NB4 (cell line): Measurements from ENCODE around the gene SLC35F2.
A peak's percentile ranks its signal among the peaks of the same experiment; 100 is the strongest.
"Not testable (repeated sequence)": the region's sequence is repeated elsewhere in the genome, so short reads cannot be mapped to it uniquely, and the experiment has no call there.

Experiments used
- DNase-seq: peaks from one replicate; pipeline ENCODE4 v3.0.0; 2010; ENCODE audit warnings: low read depth
- H3K4me3 ChIP-seq: one replicate; pipeline ENCODE4 v1.5.1; 2011; ENCODE audit warnings: mild to moderate bottlenecking, low read depth, low read length, moderate library complexity
- MYC ChIP-seq: IDR thresholded peaks from 2 replicates; pipeline ENCODE4 v1.6.1; 2011; ENCODE audit warnings: low read depth, low read length
- POLR2A ChIP-seq: IDR thresholded peaks from 2 replicates; pipeline ENCODE4 v1.6.1; 2011; ENCODE audit warnings: mild to moderate bottlenecking; ENCODE audit not compliant: insufficient read length; ENCODE audit errors: extremely low read depth
- TF ChIP-seq, protein P1 (sequence below): IDR thresholded peaks from one replicate; pipeline ENCODE4 v1.5.1; 2012; ENCODE audit warnings: low read depth, low read length
- TF ChIP-seq, protein P2 (sequence below): IDR thresholded peaks from 2 replicates; pipeline ENCODE4 v1.6.1; 2011; ENCODE audit warnings: low read depth, low read length

SLC35F2 gene

DNA sequence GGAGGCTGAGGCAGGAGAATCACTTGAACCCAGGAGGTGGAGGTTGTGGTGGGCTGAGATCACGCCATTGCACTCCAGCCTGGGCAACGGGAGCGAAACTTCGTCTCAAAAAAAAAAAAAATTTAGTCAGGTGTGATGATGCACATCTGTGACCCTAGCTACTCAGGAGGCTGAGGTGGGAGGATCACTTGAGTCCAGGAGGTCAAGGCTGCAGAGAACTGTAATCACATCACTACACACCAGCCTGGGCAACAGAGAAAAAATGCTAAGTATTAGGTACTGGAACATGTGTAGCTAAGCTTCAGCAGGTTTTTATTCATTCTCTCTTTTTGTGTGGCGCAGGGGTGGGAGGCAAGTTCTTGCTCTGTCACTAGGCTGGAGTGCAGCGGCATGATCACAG, 82.5 kb downstream of the SLC35F2 start:
- H3K4me3 ChIP-seq: no peak overlapping the region
- TF ChIP-seq, protein P1, sequence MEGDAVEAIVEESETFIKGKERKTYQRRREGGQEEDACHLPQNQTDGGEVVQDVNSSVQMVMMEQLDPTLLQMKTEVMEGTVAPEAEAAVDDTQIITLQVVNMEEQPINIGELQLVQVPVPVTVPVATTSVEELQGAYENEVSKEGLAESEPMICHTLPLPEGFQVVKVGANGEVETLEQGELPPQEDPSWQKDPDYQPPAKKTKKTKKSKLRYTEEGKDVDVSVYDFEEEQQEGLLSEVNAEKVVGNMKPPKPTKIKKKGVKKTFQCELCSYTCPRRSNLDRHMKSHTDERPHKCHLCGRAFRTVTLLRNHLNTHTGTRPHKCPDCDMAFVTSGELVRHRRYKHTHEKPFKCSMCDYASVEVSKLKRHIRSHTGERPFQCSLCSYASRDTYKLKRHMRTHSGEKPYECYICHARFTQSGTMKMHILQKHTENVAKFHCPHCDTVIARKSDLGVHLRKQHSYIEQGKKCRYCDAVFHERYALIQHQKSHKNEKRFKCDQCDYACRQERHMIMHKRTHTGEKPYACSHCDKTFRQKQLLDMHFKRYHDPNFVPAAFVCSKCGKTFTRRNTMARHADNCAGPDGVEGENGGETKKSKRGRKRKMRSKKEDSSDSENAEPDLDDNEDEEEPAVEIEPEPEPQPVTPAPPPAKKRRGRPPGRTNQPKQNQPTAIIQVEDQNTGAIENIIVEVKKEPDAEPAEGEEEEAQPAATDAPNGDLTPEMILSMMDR: no peak
- TF ChIP-seq, protein P2, sequence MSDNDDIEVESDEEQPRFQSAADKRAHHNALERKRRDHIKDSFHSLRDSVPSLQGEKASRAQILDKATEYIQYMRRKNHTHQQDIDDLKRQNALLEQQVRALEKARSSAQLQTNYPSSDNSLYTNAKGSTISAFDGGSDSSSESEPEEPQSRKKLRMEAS: no peak
- no peak for TF ChIP-seq MYC
- no peak for TF ChIP-seq POLR2A
- DNase-seq: no peak

DNA sequence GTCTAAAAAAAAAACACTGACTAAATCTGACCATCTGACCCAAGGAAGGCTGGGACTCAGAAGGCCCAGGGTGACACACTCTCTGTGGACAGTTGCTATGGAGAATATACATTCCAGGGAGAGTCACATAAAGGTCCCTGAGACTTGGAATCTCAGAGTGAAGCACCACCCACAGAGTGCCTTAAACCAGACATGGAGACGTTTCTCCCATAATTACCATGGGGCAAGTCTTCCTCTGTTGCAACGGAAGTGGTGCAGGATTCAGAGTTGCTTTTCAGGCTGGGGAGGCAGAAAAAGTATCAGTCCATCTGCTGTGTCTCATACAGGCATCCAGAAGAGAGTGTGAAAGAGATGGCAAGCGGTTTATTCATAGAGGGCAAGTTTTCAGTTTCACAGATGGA, 88.0 kb downstream of the SLC35F2 start:
- H3K4me3 ChIP-seq: no peak overlapping the region
- TF ChIP-seq, protein P1: no peak
- TF ChIP-seq, protein P2: no peak
- TF ChIP-seq MYC (no peak), POLR2A (no peak)
- DNase-seq: no peak

DNA sequence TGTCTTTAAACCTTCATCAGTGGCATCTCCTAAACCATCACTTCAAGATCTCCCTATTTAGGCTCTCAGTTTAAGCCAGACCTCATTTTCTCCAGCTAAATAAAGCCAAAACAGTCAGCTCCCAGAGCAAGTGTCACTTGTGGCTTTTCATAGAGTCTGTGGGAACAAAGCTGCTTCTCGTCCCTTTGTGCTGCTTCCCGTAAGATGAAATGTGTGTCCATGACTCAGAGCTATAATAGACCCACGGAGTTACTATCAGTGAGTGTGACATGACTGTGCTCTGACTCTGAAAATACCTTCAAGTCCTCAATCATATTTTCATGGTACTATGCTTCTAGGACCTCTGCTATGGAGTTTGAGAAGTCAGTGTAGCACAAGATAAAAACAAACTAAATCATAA, 89.4 kb downstream of the SLC35F2 start:
- no peak overlapping the region for H3K4me3 ChIP-seq
- no peak for TF ChIP-seq MYC
- TF ChIP-seq, protein P2: no peak
- no peak for TF ChIP-seq POLR2A
- TF ChIP-seq, protein P1: no peak
- DNase-seq: no peak

DNA sequence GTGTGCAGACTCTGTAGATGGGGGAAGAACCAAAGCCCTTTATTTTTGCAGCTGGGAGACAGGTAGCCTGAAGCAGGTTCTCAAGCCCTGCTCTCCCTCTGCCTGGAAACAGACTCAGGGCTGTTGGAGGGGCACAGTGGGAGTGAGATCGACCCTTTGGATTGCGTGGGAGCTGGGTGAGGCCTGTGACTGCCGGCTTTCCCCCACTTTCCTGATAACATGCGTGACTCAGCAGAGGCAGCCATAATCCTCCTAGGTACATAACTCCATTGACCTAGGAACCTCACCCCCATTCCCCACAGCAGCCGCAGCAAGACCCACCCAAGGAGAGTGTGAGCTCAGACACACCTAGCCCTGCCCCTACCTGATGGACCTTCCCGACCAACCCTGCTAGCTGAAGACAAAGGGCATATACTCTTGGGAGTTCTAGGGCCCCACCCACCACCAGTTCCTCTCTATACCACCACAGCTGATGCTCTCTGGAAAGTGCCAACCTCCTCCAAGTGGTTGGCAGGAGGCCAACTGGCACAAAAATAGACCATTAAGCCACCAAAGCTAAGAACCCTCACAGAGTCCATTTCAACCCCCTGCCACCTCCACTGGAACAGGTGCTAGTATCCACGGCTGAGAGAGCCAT, 99.8 kb downstream of the SLC35F2 start:
- DNase-seq, H3K4me3 ChIP-seq: not testable (repeated sequence)

DNA sequence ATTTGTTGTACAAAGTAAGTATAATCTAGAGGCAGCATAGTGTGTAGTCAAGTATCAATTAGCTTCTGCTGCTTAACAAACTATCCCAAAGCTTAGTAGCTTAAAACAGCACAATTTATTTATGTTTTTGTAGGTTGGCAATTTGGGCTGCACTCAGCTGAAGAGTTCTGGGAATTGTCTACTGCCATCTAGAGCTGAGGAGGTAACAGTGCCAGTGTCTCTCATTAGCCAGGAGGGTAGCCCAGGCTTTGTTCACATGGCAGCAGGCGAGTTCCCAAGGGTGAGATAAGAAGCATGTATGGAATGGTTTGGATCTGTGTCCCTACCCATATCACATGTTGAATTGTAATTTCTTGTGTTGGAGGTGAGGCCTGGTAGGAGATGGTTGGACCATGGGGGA, 100.9 kb downstream of the SLC35F2 start:
- no peak overlapping the region for H3K4me3 ChIP-seq
- DNase-seq: no peak
- TF ChIP-seq, protein P1: peak; percentile 33
- no peak for TF ChIP-seq MYC

DNA sequence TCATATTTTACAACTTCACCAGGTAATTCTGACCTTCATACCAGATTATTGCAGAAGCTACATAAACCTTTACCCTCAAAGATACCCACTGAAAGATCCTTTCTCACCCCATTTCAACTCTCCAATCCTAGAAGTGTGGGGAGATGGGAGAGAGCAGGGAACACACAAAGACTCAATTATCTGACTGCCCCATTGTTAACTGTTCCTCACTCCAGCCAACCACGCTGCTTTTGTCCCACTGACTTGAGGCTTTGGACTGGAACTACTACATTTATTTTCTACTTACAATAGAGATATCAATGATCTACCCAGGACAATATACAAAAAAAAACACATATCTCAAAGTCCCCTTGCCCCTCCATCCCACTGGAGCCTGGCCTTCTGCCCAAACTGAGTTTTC, 102.0 kb downstream of the SLC35F2 start:
- no peak for TF ChIP-seq POLR2A
- TF ChIP-seq, protein P2: no peak
- TF ChIP-seq, protein P1: no peak
- no peak for TF ChIP-seq MYC
- no peak for DNase-seq
- H3K4me3 ChIP-seq: no peak overlapping the region
